Activated CD4-positive, alpha-beta T cell treated with anti-CD3 and anti-CD28 coated beads for 48 hours (primary cell): ENCODE data around the gene LENG8.

Experiments used
- DNase-seq: peaks from one replicate; pipeline ENCODE4 v3.0.0-alpha.2; 2020

LENG8 gene

DNA sequence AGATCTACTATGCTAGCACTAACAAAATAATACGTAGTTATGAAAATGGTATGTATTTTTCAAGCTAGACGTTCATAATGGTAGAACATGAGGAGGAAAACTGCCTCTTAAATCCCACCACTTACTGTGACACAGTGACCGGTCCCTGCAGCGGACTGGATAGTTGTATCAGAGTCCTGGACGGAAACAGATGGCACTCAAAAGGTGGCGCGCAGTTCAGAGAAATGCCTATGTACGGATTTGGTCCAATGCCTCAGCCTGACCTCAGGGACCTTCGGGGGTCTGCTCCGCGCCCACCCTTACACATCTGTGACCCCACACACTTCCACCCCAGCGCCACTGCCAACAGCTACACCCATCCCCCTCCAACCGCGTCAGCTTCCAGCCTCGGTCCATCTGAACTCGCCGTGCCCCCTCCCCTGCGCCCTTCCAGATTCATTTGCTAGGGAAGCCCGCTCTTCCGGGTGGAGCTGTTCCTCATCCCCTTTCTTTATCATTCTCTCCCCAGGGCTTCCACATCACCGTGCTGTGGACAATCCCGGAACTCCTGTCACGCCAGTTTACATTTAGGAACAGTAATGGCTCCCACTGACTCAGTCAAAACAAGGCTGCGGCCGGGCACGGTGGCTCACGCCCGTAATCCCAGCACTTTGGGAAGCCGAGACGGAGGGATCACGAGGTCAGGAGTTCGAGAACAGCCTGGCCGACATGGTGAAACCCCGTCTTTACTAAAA lies 792 bp upstream of the LENG8 start:
- peak; percentile 59 for DNase-seq

GRCh38 chr19:54449701-54450069 lies 686 bp downstream of the LENG8 start:
- no peak for DNase-seq

- DNase-seq = no peak
Measured at GRCh38 chr19:54451331-54451871, 2.4 kb downstream of the LENG8 start.

GRCh38 chr19:54451997-54452396 lies 3.0 kb downstream of the LENG8 start:
- DNase-seq = no peak

DNA sequence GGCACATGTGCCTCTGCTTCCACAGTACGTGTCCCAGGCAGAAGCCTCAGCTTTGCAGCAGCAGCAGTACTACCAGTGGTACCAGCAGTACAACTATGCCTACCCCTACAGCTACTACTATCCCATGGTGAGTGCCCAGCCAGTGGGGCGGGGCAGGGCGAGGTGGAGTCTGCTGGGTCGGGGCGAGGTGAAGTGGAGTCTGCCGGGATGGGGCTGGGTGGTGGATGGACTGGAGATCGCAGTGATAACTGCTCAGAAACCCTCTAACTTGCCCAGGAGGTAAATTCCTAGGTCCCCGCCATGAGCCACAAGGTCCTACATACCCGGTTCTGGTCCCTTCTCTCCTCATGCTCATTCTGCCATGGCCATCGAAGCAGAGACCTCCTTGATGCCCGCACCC lies 3.6 kb downstream of the LENG8 start:
- no peak for DNase-seq

DNA sequence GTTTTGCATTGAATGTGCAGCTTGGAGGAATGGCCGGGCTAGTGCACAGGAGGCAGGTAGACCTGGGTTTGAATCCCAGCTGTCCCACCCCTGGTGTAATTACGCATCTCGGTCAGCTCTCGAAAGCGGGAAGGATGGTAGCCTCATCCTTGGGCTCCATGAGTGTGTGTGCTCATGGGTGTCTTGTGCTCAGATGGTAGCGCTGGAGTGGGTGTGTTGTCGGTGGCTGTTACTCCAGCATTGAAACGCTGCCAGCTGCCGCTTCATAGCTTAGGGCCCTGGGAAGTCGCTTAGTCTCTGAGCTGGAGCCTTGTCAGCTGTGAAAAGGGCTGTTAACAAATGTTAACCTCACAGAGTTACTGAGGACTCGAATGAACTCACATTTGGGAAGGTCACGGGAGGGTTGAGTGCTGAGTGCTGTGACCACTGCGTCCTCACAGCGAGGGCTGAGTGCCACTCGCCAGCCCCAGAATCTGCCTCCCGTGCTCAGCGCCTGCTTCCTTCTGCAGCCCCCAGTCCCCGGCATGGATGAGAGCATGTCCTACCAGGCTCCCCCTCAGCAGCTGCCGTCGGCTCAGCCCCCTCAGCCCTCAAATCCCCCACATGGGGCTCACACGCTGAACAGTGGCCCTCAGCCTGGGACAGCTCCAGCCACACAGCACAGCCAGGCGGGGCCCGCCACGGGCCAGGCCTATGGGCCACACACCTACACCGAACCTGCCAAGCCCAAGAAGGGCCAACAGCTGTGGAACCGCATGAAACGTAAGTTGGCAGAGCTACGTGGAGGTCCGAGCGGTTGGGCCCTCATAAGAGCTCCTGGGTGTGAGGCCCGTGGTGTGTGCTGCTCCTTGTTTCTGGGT lies 5.2 kb downstream of the LENG8 start:
- no peak for DNase-seq

DNA sequence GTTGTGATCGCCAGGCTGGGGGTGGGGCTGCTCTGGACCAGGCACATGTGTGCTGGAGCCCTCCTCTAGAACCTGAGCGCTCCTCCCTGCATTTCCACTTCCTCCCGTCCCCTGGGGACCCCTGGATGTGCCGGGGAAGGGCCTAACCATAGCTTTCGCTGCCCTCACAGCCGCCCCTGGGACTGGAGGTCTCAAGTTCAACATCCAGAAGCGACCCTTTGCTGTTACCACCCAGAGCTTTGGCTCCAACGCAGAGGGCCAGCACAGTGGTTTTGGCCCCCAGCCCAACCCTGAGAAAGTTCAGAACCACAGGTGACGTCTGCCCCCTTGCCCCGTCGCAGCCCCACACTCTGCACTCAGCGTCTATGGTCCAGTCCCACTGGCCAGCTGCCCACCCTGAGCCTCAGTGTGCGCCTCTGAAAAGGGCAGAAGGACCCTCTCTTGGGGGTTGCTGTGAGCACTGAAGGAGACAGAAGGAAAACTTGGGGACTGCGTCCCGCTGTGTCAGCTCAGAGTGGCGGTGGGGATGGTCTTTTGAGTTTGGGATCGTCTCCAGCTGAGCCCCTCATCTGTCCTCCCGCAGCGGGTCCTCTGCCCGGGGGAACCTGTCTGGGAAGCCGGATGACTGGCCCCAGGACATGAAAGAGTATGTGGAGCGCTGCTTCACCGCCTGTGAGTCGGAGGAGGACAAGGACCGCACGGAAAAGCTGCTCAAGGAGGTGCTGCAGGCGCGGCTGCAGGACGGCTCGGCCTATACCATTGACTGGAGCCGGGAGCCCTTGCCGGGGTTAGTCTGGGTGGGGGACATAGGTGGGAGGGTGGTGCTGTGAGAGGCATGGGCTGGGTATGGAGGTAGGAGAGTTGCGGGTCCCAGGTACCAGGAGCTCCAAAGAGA lies 6.0 kb downstream of the LENG8 start:
- DNase-seq = no peak

DNA sequence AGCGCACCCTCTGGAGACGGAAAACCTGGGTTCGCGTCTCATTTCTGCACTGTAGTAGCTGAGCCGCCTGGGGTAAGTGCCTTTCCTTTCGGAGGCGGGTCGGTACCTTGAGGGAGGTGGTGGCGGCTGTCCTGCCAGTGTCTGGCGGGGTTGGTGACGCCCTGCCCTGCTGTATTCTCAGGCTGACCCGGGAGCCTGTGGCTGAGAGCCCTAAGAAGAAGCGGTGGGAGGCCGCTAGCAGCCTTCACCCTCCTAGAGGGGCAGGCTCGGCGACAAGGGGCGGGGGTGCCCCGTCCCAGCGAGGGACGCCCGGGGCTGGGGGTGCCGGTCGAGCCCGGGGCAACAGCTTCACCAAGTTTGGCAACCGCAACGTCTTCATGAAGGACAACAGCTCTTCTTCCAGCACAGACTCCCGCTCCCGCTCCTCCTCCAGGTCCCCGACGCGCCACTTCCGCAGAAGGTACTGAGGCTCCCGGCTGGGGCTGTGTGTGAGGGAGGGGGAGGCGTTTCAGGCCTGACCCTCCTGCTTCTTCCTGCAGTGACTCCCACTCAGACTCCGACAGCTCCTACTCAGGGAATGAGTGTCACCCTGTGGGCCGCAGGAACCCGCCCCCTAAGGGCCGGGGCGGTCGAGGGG lies 6.9 kb downstream of the LENG8 start:
- DNase-seq = no peak

DNA sequence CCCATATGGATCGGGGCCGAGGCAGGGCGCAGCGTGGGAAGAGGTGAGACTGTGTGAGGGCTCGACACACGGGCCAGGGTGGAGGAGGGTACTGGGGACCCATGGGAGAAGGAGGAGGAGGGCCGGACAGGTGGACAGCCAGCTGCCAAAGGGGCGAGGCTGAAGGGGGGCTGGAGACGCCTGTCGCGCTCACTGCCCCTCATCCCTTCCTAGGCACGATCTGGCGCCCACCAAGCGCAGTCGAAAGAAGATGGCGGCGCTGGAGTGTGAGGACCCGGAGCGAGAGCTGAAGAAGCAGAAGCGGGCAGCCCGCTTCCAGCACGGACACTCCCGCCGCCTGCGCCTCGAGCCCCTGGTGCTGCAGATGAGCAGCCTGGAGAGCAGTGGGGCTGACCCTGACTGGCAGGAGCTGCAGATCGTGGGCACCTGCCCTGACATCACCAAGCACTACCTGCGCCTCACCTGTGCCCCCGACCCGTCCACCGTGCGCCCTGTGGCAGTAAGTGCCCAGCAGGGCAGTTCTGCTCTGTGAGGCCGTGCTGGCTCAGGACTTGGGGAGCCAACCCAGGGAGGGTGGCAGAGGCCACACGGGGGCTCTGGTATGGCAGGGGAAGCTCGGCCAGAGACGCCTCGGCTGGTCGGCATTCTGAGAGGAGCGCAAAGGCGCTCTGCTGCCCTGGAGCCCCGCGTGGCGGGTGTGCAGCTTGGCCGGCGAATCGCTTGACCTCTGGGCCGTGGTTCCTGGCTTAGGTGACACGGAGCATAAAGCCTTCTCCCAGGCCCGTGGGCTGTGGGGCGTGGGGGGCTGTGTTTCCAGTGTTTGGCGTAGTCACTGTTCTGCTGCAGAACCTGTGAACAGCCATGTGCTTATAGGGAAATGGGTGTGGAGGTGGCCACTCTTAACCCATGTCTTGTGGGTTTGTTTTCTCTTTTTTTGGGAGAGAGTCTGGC lies 7.7 kb downstream of the LENG8 start:
- no peak for DNase-seq

DNA sequence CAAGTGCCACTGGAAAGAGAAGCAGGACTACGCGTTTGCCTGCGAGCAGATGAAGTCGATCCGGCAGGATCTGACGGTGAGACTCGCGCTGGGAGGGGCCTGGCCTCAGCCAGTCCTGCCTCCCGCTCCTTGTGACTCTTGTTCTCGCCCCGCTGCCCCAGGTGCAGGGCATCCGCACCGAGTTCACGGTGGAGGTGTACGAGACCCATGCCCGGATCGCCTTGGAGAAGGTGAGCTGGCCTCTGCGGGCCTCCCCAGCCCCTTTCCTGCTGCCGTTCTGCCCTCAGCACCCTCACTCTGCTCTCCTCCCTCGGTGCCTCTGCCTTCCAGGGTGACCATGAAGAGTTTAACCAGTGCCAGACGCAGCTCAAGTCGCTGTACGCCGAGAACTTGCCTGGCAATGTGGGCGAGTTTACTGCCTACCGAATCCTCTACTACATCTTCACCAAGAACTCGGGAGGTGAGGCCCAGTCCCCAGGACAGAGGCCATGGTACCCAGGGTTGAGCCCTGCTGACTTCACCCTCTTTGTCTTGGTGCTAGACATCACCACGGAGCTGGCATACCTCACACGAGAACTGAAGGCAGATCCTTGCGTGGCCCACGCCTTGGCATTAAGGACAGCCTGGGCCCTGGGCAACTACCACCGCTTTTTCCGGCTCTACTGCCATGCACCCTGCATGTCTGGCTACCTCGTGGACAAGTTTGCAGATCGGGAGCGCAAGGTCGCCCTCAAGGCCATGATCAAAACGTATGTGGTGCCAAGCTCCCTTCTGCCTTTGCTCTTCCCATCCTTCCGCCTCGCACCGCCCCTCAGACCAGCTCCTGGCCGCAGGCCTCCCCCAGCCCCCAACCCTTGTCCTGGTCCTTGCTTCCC lies 9.0 kb downstream of the LENG8 start:
- DNase-seq = no peak

DNA sequence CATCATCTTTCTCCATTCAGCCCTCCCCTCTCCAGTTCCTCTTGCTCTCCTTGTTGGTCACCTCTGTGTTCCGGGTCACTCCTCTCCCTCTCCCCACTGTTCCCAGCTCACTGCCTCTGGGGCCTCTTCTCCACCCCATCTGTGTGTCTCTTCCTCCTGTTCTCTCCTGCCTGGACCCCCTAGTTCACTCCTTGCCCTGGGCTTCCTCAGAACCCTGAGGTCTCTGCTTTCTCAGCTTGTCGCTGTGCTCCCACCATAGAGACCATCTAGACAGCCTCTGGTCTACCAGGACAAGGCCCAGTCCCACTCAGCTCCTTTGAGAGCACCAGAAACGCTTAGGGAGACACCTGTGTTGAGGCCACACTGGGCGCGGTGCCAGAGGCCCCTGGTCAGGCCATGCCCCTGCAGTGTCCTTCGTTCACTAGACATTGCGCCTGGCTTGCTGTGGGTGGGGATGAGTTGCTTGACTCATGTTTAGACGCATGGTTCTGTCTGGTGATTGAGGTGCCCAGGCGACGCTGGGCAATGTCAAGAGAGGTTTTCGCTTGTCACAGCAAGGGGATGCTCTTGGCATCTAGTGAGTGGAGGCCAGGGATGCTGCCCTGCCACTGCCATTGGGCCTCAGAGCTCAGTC lies 9.8 kb downstream of the LENG8 start:
- DNase-seq = no peak

DNA sequence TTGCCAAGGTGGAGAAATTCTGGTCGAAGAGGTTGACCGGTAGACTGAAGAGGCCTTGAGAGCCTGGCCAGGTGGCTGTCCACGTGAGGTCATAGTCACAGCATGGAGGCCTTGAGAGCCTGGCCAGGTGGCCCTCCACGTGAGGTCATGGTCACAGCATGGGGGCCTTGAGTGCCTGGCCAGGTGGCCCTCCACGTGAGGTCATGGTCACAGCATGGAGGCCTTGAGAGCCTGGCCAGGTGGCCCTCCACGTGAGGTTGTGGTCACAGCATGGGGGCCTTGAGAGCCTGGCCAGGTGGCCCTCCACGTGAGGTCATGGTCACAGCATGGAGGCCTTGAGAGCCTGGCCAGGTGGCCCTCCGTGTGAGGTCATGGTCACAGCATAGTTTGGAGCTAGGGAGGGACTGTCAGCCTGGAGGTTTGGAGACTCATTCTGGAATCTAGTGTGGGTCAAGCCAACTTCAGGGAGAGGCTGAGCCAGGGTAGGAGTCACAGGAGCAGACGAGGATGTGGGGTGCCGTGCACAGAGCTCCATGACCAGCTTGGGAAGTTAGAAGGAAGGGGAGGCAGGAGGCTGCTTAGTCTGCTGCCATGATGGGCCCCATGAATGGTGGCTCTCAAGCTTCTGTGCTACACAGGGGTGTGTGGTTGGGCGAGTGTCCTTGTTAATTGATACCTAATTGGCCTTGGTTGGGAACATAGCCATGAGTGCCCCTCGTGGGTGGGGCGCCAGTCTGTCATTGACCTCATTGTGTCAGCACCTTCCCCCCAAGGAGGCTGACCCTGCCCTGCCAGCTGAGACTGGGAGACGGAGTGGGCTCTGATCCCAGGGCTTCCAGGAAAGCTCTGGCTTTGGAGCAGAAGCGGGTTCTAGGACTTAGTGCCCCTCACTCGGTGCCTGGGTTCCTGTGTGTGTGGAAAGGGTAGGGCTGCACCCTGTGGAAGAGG lies 10.6 kb downstream of the LENG8 start:
- DNase-seq = no peak

GRCh38 chr19:54460230-54461005 lies 11.4 kb downstream of the LENG8 start:
- DNase-seq = no peak

- DNase-seq = no peak
Measured at GRCh38 chr19:54461210-54461609, 12.2 kb downstream of the LENG8 start.

GRCh38 chr19:54461613-54462012 lies 12.6 kb downstream of the LENG8 start:
- DNase-seq = no peak

GRCh38 chr19:54462047-54462654 lies 13.2 kb downstream of the LENG8 start:
- no peak for DNase-seq
